Endothelial cell of umbilical vein (primary cell): ENCODE results near the gene AKAP13. TPM values are rescaled to one million over a fixed set of nuclear protein-coding genes. Genes with fewer than 3 reads are reported as not detected.

ENCODE experiments used
- BruUV-seq: library from RNA; stranded (reverse); fragments of 400-500 nt; replicated peaks from 2 replicates; lab custom pipeline; 2021; lab: Mats Ljungman, UMichigan
- CTCF ChIA-PET: fragments of 300-600, 350-600 bp; sonication (Branson Sonifier 250); formaldehyde crosslinking; loops from one replicate; lab custom pipeline; 2021; ENCODE audit warnings: antibody characterized with exemption, inconsistent platforms; lab: Charles Lee
- POLR2A ChIA-PET: fragments of 300-600, 350-600 bp; sonication (Branson Sonifier 250); formaldehyde crosslinking; loops from one replicate; lab custom pipeline; 2021; ENCODE audit warnings: antibody characterized with exemption, inconsistent platforms; lab: Charles Lee
- DNase-seq: peaks from one replicate; pipeline ENCODE4 v3.0.0-alpha.2; 2011; ENCODE audit warnings: low read depth, low spot score
- FAIRE-seq: peaks from 2 replicates; lab custom pipeline; 2011; peaks lifted over from hg19 to GRCh38; lab: Jason Lieb, UNC
- H2AFZ ChIP-seq: 2 replicates; pipeline ENCODE4 v1.6.0; 2012; ENCODE audit warnings: low read depth, low read length, control low read depth, inconsistent platforms
- H3K27ac ChIP-seq: 2 replicates; pipeline ENCODE4 v1.5.1; 2011; ENCODE audit warnings: low read depth, mild to moderate bottlenecking, control low read depth, low read length, moderate library complexity; ENCODE audit not compliant: insufficient read depth
- H3K27me3 ChIP-seq, 2 experiments: 2 replicates each; pipeline versions ENCODE4 v1.6.0 to v1.6.1; 2011; ENCODE audit warnings: low read length in 2 of 2, mixed read lengths in 1 of 2; ENCODE audit not compliant: control insufficient read depth in 2 of 2, insufficient read depth in 2 of 2
- H3K36me3 ChIP-seq, 2 experiments: 2 replicates in 1 of 2; 3 replicates in 1 of 2; pipeline ENCODE4 v1.5.1; 2011; ENCODE audit warnings: low read length in 2 of 2, mild to moderate bottlenecking in 1 of 2, moderate library complexity in 1 of 2; ENCODE audit not compliant: control insufficient read depth in 2 of 2, insufficient read depth in 2 of 2; ENCODE audit errors: extremely low read depth in 1 of 2
- H3K4me1 ChIP-seq: 3 replicates; pipeline ENCODE4 v1.5.1; 2011; ENCODE audit warnings: mild to moderate bottlenecking, low read length; ENCODE audit not compliant: control insufficient read depth, insufficient read depth; ENCODE audit errors: extremely low read depth
- H3K4me2 ChIP-seq: 2 replicates; pipeline ENCODE4 v1.6.1; 2011; ENCODE audit warnings: low read length, control low read depth, mixed read lengths; ENCODE audit not compliant: insufficient read depth
- H3K4me3 ChIP-seq, 3 experiments: fragments of 200-600 bp in 1 of 3; sonication (generic), shearing (Covaris generic) in 1 of 3; replicated peaks in 1 of 3; 2 replicates each; pipeline ENCODE4 v1.5.1; 2011 to 2016; ENCODE audit warnings: control low read depth in 3 of 3, low read length in 3 of 3, mild to moderate bottlenecking in 2 of 3, inconsistent platforms in 1 of 3, low read depth in 1 of 3, moderate library complexity in 1 of 3; ENCODE audit not compliant: insufficient read depth in 1 of 3
- H3K79me2 ChIP-seq: 2 replicates; pipeline ENCODE4 v1.6.0; 2012; ENCODE audit warnings: low read length, inconsistent platforms; ENCODE audit not compliant: control insufficient read depth, insufficient read depth
- H3K9ac ChIP-seq: replicated peaks from 2 replicates; pipeline ENCODE3; 2011; ENCODE audit warnings: low read length, control low read depth; ENCODE audit not compliant: insufficient read depth; ENCODE audit errors: extremely low read depth
- H3K9me1 ChIP-seq: replicated peaks from 3 replicates; pipeline ENCODE4 v1.6.0; 2011; ENCODE audit warnings: mild to moderate bottlenecking, low read length; ENCODE audit not compliant: control insufficient read depth, insufficient read depth; ENCODE audit errors: extremely low read depth
- H3K9me3 ChIP-seq: replicated peaks from 2 replicates; pipeline ENCODE4 v1.5.1; 2012; ENCODE audit warnings: low read length, inconsistent platforms; ENCODE audit not compliant: control insufficient read depth, insufficient read depth
- H4K20me1 ChIP-seq: replicated peaks from 2 replicates; pipeline ENCODE3; 2011; ENCODE audit warnings: mild to moderate bottlenecking, low read length; ENCODE audit not compliant: control insufficient read depth, insufficient read depth; ENCODE audit errors: extremely low read depth
- EZH2 ChIP-seq: IDR thresholded peaks from 2 replicates; pipeline ENCODE4 v1.6.1; 2012; ENCODE audit warnings: borderline replicate concordance, low read depth, mild to moderate bottlenecking, moderate library complexity, low read length, inconsistent platforms; ENCODE audit not compliant: severe bottlenecking
- FOS ChIP-seq: IDR thresholded peaks from 2 replicates; pipeline ENCODE4 v1.6.1; 2011; ENCODE audit warnings: mild to moderate bottlenecking, low read length, moderate library complexity, borderline replicate concordance; ENCODE audit not compliant: insufficient read depth
- JUN ChIP-seq: IDR thresholded peaks from 2 replicates; pipeline ENCODE4 v1.6.1; 2011; ENCODE audit warnings: borderline replicate concordance, low read depth; ENCODE audit not compliant: insufficient read length, insufficient read depth
- POLR2A ChIP-seq: IDR thresholded peaks from 2 replicates; pipeline ENCODE4 v1.6.1; 2012; ENCODE audit warnings: low read depth, mild to moderate bottlenecking, control low read depth, low read length
- POLR2AphosphoS5 ChIP-seq: IDR thresholded peaks from 2 replicates; pipeline ENCODE4 v1.6.1; 2012; ENCODE audit warnings: low read depth, mild to moderate bottlenecking, control low read depth, low read length, moderate library complexity; ENCODE audit not compliant: insufficient read depth
- dilution Hi-C: fragments of 300-500 bp; cut with MboI; formaldehyde crosslinking; loops from one replicate; pipeline ENCODE4 v1.15.0; 2019; ENCODE audit warnings: low sequenced_read_pairs; ENCODE audit not compliant: extremely low pct_ligation_motif_present
- intact Hi-C: fragments of 100-400 bp; cut with micrococcal nuclease; formaldehyde crosslinking; loops from one replicate; pipeline ENCODE4 v1.10.0; 2022
- polyA plus RNA-seq, 4 experiments: library from polyadenylated mRNA; depleted of rRNA in 3 of 4; stranded (reverse) in 3 of 4; unstranded in 1 of 4; fragments of >200 nt; gene quantifications; 2 replicates each; pipeline versions ENCODE4 v1.2.1 to v1.2.3, GENCODE V29; 2011 to 2012; ENCODE audit warnings: missing spikeins in 1 of 4
- total RNA-seq: library from RNA; stranded (reverse); gene quantifications from 2 replicates; pipeline ENCODE4 v1.2.3, GENCODE V29; 2021
- TF ChIP-seq, protein P1 (sequence below): IDR thresholded peaks from 2 replicates; pipeline ENCODE4 v1.6.1; 2011; ENCODE audit not compliant: insufficient read depth, insufficient read length
- TF ChIP-seq, protein P2 (sequence below), 2 donors: IDR thresholded peaks; 1 replicate in 1 of 2; 2 replicates in 1 of 2; pipeline ENCODE4 v1.5.1; 2011; ENCODE audit warnings: low read length in 2 of 2, mild to moderate bottlenecking in 2 of 2, moderate library complexity in 2 of 2, control low read depth in 1 of 2, inconsistent platforms in 1 of 2, low read depth in 1 of 2; ENCODE audit not compliant: insufficient read depth in 1 of 2; ENCODE audit errors: extremely low read depth in 1 of 2

AKAP13 gene
- total and polyA plus RNA-seq, 2 donors (not counting 3 experiments of a cell fraction or from before 2014, with no cell fraction given) = 22.8 to 87.8 TPM

DNA sequence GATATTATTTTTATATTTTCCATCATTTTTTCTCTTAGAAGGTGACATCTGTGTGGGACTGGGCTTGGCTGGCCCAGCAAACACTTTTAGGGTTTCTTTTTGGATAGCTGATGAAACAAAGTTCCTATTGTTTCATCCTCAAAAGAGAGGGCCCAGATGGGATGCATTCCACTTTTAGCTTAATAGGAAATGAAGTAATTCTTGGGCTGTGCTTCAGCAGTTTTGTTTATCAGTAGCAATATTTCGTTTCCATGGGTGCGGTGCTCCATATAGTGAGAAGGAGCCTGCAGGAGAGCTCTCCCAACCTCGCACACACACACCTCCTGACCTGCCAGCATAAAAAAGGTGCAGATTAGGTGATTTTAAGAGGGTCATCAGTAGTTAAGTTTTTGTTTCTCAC is 147.5 kb downstream of the AKAP13 start:
- H3K9ac ChIP-seq = peak overlapping the region; percentile 61
- peak overlapping the region; percentile 12 for H3K4me2 ChIP-seq
- TF ChIP-seq POLR2AphosphoS5 (no peak), JUN (peak; percentile 58), FOS (no peak), POLR2A (no peak), EZH2 (no peak)
- TF ChIP-seq, protein P1, sequence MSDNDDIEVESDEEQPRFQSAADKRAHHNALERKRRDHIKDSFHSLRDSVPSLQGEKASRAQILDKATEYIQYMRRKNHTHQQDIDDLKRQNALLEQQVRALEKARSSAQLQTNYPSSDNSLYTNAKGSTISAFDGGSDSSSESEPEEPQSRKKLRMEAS = no peak
- TF ChIP-seq, protein P2, sequence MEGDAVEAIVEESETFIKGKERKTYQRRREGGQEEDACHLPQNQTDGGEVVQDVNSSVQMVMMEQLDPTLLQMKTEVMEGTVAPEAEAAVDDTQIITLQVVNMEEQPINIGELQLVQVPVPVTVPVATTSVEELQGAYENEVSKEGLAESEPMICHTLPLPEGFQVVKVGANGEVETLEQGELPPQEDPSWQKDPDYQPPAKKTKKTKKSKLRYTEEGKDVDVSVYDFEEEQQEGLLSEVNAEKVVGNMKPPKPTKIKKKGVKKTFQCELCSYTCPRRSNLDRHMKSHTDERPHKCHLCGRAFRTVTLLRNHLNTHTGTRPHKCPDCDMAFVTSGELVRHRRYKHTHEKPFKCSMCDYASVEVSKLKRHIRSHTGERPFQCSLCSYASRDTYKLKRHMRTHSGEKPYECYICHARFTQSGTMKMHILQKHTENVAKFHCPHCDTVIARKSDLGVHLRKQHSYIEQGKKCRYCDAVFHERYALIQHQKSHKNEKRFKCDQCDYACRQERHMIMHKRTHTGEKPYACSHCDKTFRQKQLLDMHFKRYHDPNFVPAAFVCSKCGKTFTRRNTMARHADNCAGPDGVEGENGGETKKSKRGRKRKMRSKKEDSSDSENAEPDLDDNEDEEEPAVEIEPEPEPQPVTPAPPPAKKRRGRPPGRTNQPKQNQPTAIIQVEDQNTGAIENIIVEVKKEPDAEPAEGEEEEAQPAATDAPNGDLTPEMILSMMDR (IDR thresholded peaks at IDR 0.05; ENCODE audit: extremely low read depth in 1 of 2, insufficient read depth in 1 of 2, low read depth in 1 of 2, low read length in 2 of 2) = no peak
- H3K9me3 ChIP-seq = no peaks in the 10 kb centered on the region
- no TSS peak for BruUV-seq
- DNase-seq = peak; percentile 86
- dilution Hi-C loops = no loop called here
- POLR2A ChIA-PET = no interaction called here
- no peak overlapping the region for H3K4me3 ChIP-seq
- peaks cover 13% of the 10 kb centered on the region for H3K4me1 ChIP-seq
- H3K27ac ChIP-seq = peak overlapping the region; percentile 59
- CTCF ChIA-PET = interaction anchor here (0.8 to 2.1 kb wide), 7 partner anchors 10 to 231 kb away, joined by 3 to 8 read pairs (median 3); no protein-coding TSS in a partner anchor
- H3K79me2 ChIP-seq = no peaks in the 10 kb centered on the region
- no peaks in the 10 kb centered on the region for H3K9me1 ChIP-seq
- H2AFZ ChIP-seq = no peak overlapping the region
- no peaks in the 10 kb centered on the region for H3K36me3 ChIP-seq
- FAIRE-seq = peak; percentile 24
- H4K20me1 ChIP-seq = peaks cover 3% of the 10 kb centered on the region
- H3K27me3 ChIP-seq = no peaks in the 10 kb centered on the region
- intact Hi-C loops = loop anchor here (1.0 kb wide), 1 partner anchor 54 kb away; no protein-coding TSS in a partner anchor
